ENCODE measurements around the gene RHBG.

DNA sequence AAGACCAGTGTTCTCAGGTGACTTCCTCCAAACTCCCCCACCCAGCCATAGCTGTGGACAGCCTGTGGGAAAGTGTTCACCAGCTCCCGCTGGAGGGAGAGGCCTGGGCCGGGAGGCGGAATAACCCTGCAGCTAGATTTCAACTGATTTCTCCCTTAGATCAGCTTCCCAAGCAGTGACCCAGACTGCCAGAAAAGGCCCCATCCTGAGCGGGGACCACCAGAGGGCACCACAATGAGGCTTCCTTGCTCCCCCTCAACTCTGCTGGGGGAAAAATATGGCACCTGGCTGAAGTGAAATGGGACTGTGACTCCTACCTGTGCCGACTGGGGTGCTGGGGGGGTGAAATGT, 50.8 kb downstream of the RHBG start:
- TF ChIP-seq CTCF (IDR thresholded peaks at IDR 0.05) (no peak), POLR2A (IDR thresholded peaks at IDR 0.05) (no peak)

Data from suprapubic skin (tissue), 3 donors.